ENCODE results near the gene KRTAP22-2.

Gene KRTAP22-2

DNA sequence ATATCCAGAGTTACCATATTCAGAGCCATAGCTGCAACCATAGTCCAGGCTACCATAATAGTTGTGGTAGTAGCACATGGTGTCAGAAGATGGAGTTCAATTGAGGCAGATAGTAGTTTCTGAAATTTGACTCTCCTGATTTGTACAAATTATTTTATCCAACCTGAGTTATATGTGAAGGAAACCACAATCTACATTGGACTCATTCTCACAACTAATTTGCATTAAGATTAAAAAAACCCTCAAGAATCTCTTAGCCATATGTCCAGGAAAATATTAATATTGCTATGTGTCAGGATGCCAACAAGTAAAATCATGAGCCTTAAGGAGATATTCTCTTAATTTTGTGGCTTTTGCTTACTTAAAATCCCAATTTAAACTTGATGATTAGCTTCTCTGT is at the start of gene KRTAP22-2:
KRTAP22-2 (minus strand) TSS at position 101 of the 400 bp plus-strand sequence.
- Histone ChIP-seq H3K4me3 (replicated peaks; ENCODE audit: low read depth, low read length) (no peak within 1 kb of the TSS), H3K27me3 (replicated peaks; ENCODE audit: control insufficient read depth, insufficient read depth, low read length) (no peaks in the 10 kb centered on the region), H3K36me3 (ENCODE audit: control insufficient read depth, insufficient read depth, low read length) (no peaks in the 10 kb centered on the region)
- TF ChIP-seq, protein P1, sequence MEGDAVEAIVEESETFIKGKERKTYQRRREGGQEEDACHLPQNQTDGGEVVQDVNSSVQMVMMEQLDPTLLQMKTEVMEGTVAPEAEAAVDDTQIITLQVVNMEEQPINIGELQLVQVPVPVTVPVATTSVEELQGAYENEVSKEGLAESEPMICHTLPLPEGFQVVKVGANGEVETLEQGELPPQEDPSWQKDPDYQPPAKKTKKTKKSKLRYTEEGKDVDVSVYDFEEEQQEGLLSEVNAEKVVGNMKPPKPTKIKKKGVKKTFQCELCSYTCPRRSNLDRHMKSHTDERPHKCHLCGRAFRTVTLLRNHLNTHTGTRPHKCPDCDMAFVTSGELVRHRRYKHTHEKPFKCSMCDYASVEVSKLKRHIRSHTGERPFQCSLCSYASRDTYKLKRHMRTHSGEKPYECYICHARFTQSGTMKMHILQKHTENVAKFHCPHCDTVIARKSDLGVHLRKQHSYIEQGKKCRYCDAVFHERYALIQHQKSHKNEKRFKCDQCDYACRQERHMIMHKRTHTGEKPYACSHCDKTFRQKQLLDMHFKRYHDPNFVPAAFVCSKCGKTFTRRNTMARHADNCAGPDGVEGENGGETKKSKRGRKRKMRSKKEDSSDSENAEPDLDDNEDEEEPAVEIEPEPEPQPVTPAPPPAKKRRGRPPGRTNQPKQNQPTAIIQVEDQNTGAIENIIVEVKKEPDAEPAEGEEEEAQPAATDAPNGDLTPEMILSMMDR (IDR thresholded peaks at IDR 0.05; ENCODE audit: insufficient read depth, low read length, poor library complexity, severe bottlenecking), result no peak
- no peak for DNase-seq (ENCODE audit: extremely low read depth, insufficient read length)

DNA sequence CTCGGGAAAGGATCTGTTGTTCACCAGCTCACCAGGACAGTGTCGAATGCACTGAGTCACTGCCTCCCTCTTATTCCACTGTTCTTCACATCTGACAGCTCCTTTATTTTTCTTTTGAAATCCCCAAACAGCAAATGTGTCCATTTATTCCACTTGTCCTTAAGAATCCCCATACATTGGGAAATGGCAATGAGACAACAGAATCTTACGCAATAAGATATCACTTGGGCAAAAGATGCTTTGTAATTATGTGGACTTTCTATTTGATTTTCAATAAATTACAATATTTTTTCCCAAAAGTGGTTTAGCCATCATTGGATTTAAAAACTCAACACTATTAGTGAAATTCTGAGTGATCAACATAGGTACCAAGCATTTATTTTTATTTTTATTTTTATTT is 48.5 kb upstream of the KRTAP22-2 start:
- no peak for DNase-seq (ENCODE audit: extremely low read depth, insufficient read length)
- TF ChIP-seq, protein P1 (IDR thresholded peaks at IDR 0.05; ENCODE audit: insufficient read depth, low read length, poor library complexity, severe bottlenecking), result no peak
- no peaks in the 10 kb centered on the region for H3K36me3 ChIP-seq (ENCODE audit: control insufficient read depth, insufficient read depth, low read length)
- H3K27me3 ChIP-seq (replicated peaks; ENCODE audit: control insufficient read depth, insufficient read depth, low read length), result no peaks in the 10 kb centered on the region
- no peak overlapping the region for H3K4me3 ChIP-seq (replicated peaks; ENCODE audit: low read depth, low read length)

DNA sequence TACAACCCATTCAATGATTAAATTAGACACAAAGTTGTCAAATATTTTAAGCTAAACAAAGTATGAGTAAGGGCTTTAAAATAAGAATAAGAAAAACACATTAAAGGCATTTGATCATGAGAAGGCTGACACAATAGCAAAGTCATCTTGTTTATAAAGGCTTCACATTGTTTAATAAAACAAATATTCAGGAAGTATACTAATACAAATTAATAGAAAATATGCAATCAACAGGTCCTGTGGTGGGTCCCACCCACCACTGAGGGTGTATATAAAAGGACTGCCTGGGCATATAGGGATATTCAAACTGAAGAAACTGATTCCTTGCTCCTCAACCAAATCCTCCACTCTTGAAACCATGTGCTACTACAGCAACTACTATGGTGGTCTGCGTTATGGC is 44.7 kb upstream of the KRTAP22-2 start, which contains the start of gene KRTAP20-2:
KRTAP20-2 (plus strand) TSS at position 301 of the 400 bp plus-strand sequence; CDS start at position 359, 58 bp downstream.
- no peaks in the 10 kb centered on the region for H3K27me3 ChIP-seq (replicated peaks; ENCODE audit: control insufficient read depth, insufficient read depth, low read length)
- no peak for DNase-seq (ENCODE audit: extremely low read depth, insufficient read length)
- H3K36me3 ChIP-seq (ENCODE audit: control insufficient read depth, insufficient read depth, low read length), result no peaks in the 10 kb centered on the region
- TF ChIP-seq, protein P1 (IDR thresholded peaks at IDR 0.05; ENCODE audit: insufficient read depth, low read length, poor library complexity, severe bottlenecking), result no peak
- no peak within 1 kb of the TSS for H3K4me3 ChIP-seq (replicated peaks; ENCODE audit: low read depth, low read length)

DNA sequence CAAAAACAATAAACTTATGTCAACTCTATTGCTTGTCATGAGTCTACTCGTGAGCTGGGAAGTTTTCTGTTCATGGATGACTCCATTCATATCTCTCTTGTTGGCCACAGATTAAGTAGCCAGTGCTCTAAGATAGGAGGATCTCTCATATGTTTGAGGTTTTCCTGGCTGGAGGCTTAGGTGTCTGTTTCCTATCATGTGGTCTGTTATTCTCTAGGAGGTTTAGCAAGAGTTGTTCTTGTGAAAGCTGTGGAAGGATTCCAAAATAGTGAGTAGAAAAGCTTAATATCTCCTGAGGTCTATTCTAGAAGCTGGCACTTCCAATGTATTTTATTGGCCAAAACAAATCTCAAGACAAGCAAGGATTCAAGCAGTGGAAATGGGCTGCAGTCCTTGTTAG is 39.0 kb upstream of the KRTAP22-2 start:
- no peaks in the 10 kb centered on the region for H3K27me3 ChIP-seq (replicated peaks; ENCODE audit: control insufficient read depth, insufficient read depth, low read length)
- no peak overlapping the region for H3K4me3 ChIP-seq (replicated peaks; ENCODE audit: low read depth, low read length)
- no peaks in the 10 kb centered on the region for H3K36me3 ChIP-seq (ENCODE audit: control insufficient read depth, insufficient read depth, low read length)
- no peak for DNase-seq (ENCODE audit: extremely low read depth, insufficient read length)
- TF ChIP-seq, protein P1 (IDR thresholded peaks at IDR 0.05; ENCODE audit: insufficient read depth, low read length, poor library complexity, severe bottlenecking), result no peak

DNA sequence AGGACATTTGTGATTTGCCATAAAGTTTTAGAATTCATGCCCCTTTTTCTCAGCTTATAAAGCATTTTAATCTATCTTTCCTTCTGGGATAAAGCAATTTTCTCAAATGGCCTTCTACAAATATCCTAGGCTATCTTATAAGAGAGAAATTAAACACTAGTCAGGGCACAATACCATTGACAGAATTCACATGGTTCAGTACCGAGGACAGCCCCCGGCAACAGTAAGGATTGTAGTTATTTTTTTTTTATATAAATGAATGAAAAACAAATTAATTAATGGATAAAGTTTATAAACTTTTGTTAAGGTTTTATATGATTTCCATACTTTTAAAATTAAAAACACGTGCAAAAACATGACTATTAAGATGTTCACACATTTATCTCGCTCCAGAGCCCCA is 37.9 kb upstream of the KRTAP22-2 start:
- Histone ChIP-seq H3K36me3 (ENCODE audit: control insufficient read depth, insufficient read depth, low read length) (no peaks in the 10 kb centered on the region), H3K27me3 (replicated peaks; ENCODE audit: control insufficient read depth, insufficient read depth, low read length) (no peaks in the 10 kb centered on the region), H3K4me3 (replicated peaks; ENCODE audit: low read depth, low read length) (no peak overlapping the region)
- no peak for DNase-seq (ENCODE audit: extremely low read depth, insufficient read length)
- TF ChIP-seq, protein P1 (IDR thresholded peaks at IDR 0.05; ENCODE audit: insufficient read depth, low read length, poor library complexity, severe bottlenecking), result no peak

All from GM06990 (cell line).